Measurements from ENCODE around the gene CARTPT.
A peak's percentile ranks its signal among the peaks of the same experiment; 100 is the strongest.

Gene CARTPT

DNA sequence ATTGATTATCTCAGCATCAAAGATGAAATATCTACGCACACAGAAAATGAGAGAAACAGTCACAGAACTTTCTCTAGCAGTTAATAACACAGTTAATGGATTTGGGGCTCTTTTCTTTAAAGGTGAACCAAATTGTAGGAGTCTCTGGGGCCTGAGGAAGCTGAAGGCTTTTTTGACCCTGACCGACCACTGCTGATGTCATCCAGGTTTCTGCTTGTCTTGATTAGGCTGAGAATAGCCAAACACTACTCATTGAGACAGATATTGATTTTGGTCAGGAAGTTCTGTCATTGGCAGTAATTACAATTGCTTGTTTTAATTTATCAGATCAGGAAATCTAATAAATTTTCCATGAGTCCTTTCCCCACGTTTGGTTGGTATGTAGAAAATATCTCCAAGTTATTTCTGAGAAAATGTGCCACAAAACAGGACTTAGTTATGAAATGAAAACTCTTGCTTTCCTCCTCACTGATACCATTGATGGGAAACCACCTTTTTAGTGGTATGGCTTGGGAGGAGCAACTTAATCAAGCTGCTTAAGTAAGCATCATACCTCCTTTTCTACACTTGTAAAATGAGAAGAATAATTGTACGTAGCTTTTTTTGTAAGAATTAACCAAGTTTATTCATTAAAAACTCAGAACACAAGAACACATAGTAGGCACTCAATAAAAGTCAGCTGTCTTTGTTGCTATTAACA is 19.7 kb downstream of the CARTPT start:
- no peak for DNase-seq

DNA sequence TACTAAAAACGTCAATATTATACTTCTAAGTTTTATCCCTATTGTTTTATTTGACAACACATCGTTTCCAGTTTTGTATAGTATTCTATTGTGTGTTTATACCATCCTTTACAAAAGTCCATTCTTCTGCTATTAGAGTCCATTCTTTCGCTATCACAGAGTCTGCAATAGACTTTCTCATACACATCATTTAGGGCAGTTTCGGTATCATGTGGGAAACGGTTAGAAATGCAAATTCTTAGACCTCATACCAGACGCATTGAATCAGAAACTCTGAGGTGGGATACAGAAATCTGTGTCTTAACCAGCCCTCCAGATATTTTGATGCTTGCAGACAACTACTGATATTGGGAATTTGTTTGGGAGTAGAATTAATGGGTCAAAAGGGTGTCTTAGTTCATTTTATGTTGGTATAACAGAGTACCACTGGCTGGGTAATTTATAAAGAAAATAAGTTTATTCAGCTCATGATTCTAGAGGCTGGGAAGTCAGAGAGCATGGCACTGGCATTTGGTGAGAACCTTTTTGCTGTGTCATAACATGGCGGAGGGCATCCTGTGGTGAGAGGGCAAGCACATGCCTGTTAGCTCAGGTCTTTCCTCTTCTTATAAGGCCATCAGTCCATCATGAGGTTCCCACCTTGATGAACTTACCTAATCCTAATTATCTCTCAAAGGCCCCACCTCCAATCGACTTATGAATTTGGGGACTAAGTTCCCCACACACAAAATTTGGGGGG is 21.1 kb downstream of the CARTPT start:
- no peak for DNase-seq

DNA sequence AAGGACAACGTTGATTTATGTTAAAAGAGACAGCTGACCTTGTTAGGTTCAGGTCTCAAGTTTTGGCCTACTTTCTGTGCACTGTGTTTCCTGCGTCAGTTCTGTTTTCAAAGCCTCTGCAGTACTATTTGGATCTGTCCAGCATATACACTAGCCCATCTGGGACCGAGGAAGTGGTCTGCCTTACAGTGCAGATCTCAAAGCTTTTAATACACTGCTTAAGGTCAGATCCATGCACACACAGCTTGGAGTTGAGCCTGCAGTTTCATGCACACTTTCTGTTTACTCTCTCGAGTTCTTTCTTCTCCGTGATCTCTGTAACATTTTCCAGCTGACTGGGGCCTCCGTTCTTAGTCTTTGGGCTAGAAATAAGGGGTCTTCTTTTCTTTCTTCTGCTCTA is 24.1 kb downstream of the CARTPT start:
- no peak for DNase-seq

DNA sequence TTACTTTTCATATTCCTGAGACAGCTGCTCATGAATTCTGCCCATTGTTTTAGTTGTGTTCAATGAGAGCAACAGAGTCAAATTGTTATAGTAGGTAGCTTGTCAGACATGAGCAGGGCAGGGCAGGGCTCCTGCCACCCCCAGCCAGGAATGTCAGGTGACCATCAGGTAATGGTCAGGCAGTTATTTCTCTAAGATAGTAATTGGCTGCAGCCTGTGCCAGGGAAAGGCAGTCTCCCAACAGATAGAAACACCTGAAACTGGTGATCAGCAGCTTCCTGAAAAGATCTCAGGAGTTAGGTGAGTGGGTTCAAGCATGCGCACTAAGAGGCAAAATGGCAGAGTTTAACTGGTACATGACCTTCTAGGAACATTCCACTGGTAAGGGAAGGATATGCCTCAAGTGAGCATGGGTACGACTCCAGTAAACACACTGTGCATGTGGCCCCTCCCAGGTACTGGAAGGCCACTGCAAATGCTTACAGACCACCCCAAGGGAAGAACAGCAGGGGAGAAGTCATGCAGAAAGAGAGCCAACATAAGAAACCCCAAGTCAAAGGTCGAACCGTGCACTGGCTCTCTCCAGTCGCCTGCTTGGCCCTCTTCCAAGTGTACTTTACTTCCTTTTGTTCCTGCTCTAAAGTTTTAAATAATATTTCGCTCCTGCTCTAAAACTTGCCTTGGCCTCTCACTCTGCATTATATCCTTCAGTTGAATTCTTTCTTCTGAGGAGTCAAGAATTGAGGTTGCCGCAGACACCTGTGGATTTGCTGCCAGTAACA is 25.1 kb downstream of the CARTPT start:
- DNase-seq = no peak

DNA sequence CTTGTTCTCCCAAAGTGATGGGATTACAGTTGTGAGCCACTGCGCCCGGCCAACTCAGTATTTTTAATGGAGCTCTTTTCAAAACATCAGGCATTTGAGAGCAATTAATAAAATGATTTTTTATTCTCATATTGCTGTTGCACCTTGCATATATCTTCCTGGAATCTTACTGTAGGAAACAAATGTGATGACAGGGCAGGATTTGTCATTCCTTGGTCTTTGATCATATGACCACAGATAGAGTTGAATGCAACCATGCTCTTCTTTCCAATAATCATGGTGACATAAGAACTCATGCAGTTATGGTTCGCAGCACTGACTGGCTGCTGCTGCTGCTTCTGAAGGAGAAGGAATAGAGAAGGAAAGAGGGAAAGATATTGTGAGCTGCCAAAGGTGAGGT is 28.1 kb downstream of the CARTPT start:
- DNase-seq = no peak

DNA sequence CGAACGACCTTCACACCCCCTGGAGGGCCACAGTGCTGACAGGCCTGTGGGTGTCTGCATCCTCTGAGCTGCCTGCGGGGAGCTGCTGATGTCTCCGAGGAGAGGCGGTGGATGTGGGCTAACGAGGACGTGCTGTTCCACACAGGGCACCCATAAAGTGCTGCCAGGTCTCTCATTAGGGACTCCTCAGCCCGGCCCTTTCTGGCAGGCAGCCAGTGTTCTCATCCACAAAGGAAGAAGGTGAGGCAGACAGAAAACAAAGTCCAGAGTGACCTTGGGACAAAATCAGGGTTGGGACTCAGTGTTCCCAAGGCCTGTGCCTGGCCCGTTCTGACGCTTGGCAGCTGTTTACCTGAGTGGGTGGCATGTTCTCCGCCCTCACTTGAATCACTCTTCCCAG is 29.3 kb downstream of the CARTPT start:
- DNase-seq = no peak

DNA sequence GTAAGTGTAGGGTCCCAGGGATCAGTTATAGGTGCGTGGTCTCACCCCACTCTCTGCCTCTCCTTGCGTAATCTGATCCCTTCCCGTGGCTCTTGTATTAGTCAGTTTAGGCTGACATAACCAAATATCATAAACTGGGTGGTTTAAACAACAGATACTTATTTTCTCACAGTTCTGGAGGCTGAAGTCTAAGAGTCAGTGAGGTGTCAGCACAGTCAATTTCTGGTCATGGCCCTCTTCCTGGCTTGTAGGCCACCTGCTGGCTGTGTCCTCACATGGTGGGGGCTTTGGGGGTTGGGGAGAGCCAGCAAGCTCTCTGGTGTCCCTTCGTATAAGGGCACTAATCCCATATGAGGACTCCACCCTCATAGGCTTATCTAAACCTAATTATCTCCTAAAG is 32.3 kb downstream of the CARTPT start:
- DNase-seq = no peak

DNA sequence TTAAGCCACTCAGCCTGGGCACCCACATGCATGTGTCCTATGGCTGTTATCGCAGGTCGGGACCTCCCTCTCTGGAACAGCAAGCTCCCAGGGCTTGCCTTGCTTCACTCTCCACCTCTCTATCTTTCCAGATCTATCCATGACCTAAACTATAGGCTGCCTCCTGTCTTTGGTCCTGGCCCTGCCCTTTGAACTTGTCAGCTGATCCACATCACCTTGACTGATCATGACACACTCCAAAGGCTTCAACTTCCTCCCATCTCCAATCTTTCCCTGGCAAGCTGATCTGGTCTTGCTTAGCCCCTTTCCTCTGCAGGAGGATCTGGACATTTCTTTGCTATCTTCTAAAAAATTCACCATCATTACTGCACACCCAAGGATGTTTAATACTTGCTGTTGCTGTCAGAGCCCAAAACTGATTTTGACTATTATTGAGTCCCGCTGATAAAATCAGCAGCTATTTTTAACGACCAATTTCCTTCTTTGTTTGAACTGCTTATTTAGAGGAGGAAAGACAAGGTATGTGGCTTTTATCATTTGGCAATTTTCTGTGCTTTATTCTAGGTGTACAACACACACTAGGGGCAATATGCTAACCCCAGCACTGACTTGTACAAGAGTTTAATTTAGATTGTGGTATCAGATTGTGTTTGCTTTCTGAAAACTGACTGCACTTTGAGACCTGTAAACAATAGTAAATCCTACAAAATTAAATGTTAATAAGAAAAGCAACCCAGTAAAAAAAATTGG is 33.5 kb downstream of the CARTPT start:
- DNase-seq = no peak

DNA sequence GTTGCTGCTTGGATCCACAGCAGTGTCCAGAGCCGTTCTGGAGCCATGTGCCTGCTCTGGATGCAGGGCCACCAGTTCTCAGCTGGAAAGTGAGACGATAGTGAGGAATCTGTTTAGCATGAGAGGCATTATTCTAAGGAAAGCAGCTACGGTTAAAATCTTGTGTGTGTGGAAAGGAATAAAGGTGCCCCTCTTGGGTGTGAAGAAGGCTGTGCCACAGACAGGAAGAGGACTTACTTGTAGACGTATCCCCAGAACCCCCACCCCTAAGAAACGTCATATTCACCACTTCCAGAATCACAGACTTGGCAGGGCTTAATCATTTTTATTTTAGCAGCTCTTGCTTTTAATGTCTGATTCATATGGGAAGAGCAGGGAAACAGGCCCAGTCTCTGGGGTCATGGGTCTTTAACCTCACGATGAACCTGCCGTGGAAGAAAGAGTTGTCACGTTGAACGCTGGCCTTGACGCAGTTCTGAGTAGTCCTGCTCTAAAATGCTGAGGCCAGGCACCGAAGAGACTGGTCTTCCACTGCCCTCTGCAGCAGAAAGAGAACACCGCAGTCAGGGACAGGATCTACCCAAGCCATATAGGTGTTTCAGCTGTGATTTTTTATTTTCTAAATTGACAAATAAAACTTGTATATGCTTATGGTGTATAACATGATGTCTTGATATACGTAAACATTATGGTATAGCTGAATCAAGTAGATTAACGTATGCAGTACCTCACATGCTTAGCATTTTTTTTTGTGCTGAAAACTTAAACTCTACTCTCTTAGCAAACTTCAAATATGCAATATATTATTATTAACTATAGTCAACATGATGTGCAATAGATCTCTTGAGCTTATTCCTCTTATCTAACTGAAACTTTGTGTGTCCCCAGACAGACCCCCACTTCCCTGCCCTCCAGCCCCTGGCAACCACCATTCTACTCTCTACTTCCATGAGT is 38.8 kb downstream of the CARTPT start:
- DNase-seq = peak; percentile 4

DNA sequence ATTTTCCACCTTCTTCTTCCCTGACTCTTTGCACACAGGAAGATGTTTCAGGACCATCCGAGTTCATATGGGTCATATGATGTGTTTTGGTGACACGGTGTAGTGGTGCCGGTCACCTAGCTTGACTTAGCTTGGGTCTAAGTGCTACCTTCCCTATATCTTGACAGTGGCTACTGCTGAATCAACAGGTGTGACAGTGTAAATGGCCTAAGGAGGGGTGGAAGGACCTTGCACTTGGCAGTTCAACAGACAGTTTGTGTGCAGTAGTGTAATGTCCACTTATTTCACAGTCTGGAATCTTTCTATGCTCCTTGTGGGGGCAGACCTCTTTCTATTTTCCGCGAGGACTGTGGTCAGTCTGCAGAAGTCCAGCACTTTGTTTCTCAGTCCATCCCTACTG is 43.8 kb downstream of the CARTPT start:
- no peak for DNase-seq

DNA sequence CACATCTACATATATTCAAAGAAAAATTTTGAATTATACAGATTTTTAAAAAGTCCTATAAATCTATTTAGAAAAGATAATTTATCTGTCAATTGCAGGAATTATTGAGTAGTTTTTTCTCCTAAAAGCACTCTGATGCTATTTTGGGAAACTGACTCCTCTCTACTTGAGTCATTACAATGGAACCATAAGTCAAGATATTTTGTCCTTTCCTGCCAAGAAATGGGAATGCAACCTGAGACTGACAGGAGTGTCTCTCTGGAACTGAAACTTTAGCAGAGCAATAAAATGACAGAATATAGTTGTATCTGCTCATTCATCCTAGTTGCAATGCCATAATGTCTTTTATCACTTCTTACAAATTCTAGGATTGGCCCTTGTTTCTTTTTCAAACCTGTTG is 48.6 kb downstream of the CARTPT start:
- no peak for DNase-seq

DNA sequence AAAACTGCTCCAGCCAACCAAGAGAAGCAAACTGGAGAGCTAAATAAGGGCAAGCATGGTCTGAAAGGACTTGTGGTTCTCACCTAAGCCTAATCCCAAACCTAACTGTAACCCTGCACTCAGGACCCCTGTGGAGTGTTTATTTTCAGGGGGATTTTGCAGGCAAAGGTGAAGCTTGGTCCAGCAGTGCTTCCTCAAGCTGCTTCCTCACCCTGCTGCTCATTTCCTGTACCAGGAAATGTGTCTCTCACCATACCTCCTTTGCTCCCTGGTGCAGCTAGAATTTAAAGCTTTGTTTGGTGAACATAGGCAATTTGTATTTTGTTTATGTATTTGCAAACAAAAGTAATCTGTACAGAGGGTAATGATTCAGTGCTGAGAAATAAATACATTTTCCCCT is 50.2 kb downstream of the CARTPT start:
- DNase-seq = no peak

DNA sequence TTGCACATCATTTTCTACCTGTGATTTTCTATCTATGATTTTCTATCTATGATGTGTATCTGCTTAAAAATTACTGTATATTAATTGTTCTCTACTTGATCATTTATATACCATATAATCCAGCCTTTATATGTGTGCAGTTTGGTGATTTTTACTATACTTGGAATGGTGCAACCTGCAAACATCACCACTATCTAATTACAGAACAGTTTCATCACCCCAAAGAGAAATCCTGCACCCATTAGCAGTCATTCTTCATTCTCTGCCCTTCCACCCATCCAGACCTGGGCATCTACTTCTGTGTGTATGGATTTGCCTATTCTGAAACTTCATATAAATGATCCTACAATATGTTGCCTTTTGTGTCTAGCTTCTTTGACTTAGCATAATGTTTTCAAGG is 51.3 kb downstream of the CARTPT start:
- DNase-seq = no peak
